Endodermal cell (in vitro differentiated cells): Measurements from ENCODE around the gene UNC5B. TPM values are rescaled to one million over a fixed set of nuclear protein-coding genes. Genes with fewer than 3 reads are reported as not detected.
A peak's percentile ranks its signal among the peaks of the same experiment; 100 is the strongest.

ENCODE experiments used
- DNase-seq: peaks from one replicate; pipeline ENCODE4 v3.0.0-alpha.2; 2017
- H3K27ac ChIP-seq: 2 replicates; pipeline ENCODE4 v1.5.1; 2013; ENCODE audit warnings: mild to moderate bottlenecking, low read depth, low read length, moderate library complexity
- H3K27me3 ChIP-seq: 2 replicates; pipeline ENCODE4 v1.6.1; 2013; ENCODE audit warnings: mild to moderate bottlenecking, low read length, moderate library complexity; ENCODE audit not compliant: insufficient read depth, control insufficient read depth, poor library complexity, severe bottlenecking
- H3K36me3 ChIP-seq: 2 replicates; pipeline ENCODE4 v1.7.0; 2013; ENCODE audit warnings: mild to moderate bottlenecking, low read length, moderate library complexity; ENCODE audit not compliant: control insufficient read depth, insufficient read depth
- H3K4me1 ChIP-seq: one replicate; pipeline ENCODE4 v1.7.0; 2013; ENCODE audit warnings: low read length; ENCODE audit not compliant: control insufficient read depth, insufficient read depth
- H3K4me3 ChIP-seq: 2 replicates; pipeline ENCODE4 v1.5.1; 2013; ENCODE audit warnings: mild to moderate bottlenecking, low read length, moderate library complexity
- H3K9ac ChIP-seq: 2 replicates; pipeline ENCODE4 v1.6.1; 2013; ENCODE audit warnings: mild to moderate bottlenecking, low read length, moderate library complexity; ENCODE audit not compliant: poor library complexity, severe bottlenecking; ENCODE audit errors: extremely low read depth
- H3K9me3 ChIP-seq: 2 replicates; pipeline ENCODE4 v1.6.1; 2013; ENCODE audit warnings: mild to moderate bottlenecking, low read length, moderate library complexity; ENCODE audit not compliant: control insufficient read depth
- H3K27ac Mint-ChIP-seq: 2 replicates; pipeline ENCODE4 v1.8.0; 2020; ENCODE audit warnings: mixed read lengths
- H3K27me3 Mint-ChIP-seq: 2 replicates; pipeline ENCODE4 v1.8.0; 2021; ENCODE audit warnings: mild to moderate bottlenecking, mixed read lengths; ENCODE audit not compliant: insufficient read depth
- H3K36me3 Mint-ChIP-seq: 2 replicates; pipeline ENCODE4 v1.8.0; 2020; ENCODE audit warnings: low read depth, mixed read lengths
- H3K4me1 Mint-ChIP-seq: 2 replicates; pipeline ENCODE4 v1.8.0; 2020; ENCODE audit warnings: mixed read lengths
- H3K4me3 Mint-ChIP-seq: 2 replicates; pipeline ENCODE4 v1.8.0; 2020; ENCODE audit warnings: mild to moderate bottlenecking, moderate library complexity, mixed read lengths
- H3K9me3 Mint-ChIP-seq: 2 replicates; pipeline ENCODE4 v1.8.0; 2020; ENCODE audit warnings: mild to moderate bottlenecking, mixed read lengths
- CTCF ChIP-seq: fragments of 200-600 bp; sonication (generic); conservative IDR thresholded peaks from 2 replicates; pipeline ENCODE4 v1.5.0; 2021; ENCODE audit warnings: antibody characterized with exemption, mild to moderate bottlenecking
- WGBS, 2 experiments: methylation state at CpG; one replicate each; pipeline versions ENCODE4 v1.1.5 to v1.1.7; 2013; ENCODE audit warnings: missing lambda C conversion rate in 2 of 2, mixed read lengths in 1 of 2; ENCODE audit not compliant: insufficient coverage in 1 of 2, insufficient read length in 1 of 2; 5-methylcytosine and 5-hydroxymethylcytosine counted together
- total RNA-seq, 2 donors: library from RNA; stranded (reverse); fragmentation: NEBNext Ultra II Directional in 1 of 2; extraction: Animal tissue kit (Norgen Biotek cat#: 25700) in 1 of 2; gene quantifications; 2 replicates in 1 of 2; 3 replicates in 1 of 2; pipeline ENCODE4 v1.2.1, GENCODE V29; 2021

UNC5B gene
- total RNA-seq, 2 donors from 2014 or later = 9.7 to 14.5 TPM

GRCh38 chr10:71255808-71256660, 43.7 kb downstream of the UNC5B start:
- no peak overlapping the region for H3K4me3 Mint-ChIP-seq

GRCh38 chr10:71256661-71257318, 44.4 kb downstream of the UNC5B start:
- no peak overlapping the region for H3K27ac ChIP-seq
- H3K4me3 ChIP-seq = no peak overlapping the region
- H3K9ac ChIP-seq = no peak overlapping the region
- no peaks in the 10 kb centered on the region for H3K9me3 ChIP-seq
- Mint-ChIP-seq H3K4me3 (no peak overlapping the region), H3K27me3 (no peaks in the 10 kb centered on the region), H3K9me3 (no peaks in the 10 kb centered on the region), H3K27ac (no peak overlapping the region), H3K4me1 (peaks cover 21% of the 10 kb centered on the region), H3K36me3 (no peaks in the 10 kb centered on the region)
- TF ChIP-seq CTCF = no peak
- 89 to 96% methylated on average over 4 to 8 of the region's 8 CpGs for WGBS, 2 experiments
- DNase-seq = no peak
- H3K27me3 ChIP-seq = no peaks in the 10 kb centered on the region
- peaks cover 9% of the 10 kb centered on the region for H3K4me1 ChIP-seq
- no peaks in the 10 kb centered on the region for H3K36me3 ChIP-seq

More at GRCh38 chr10:71255808-71256660, 43.7 kb downstream of the UNC5B start:
- Histone ChIP-seq H3K27ac (peak overlapping the region; percentile 53), H3K9ac (no peak overlapping the region), H3K4me1 (peaks cover 9% of the 10 kb centered on the region), H3K36me3 (no peaks in the 10 kb centered on the region), H3K9me3 (no peaks in the 10 kb centered on the region), H3K4me3 (no peak overlapping the region), H3K27me3 (no peaks in the 10 kb centered on the region)
- 71 to 90% methylated on average over 11 to 17 of the region's 17 CpGs for WGBS, 2 experiments
- H3K36me3 Mint-ChIP-seq = no peaks in the 10 kb centered on the region
- no peak overlapping the region for H3K27ac Mint-ChIP-seq
- H3K4me1 Mint-ChIP-seq = peaks cover 21% of the 10 kb centered on the region
- H3K9me3 Mint-ChIP-seq = no peaks in the 10 kb centered on the region
- no peak for TF ChIP-seq CTCF
- no peak for DNase-seq
- H3K27me3 Mint-ChIP-seq = no peaks in the 10 kb centered on the region

GRCh38 chr10:71257319-71257997, 45.1 kb downstream of the UNC5B start:
- no peak for TF ChIP-seq CTCF
- H3K4me1 ChIP-seq = peaks cover 9% of the 10 kb centered on the region
- 83 to 90% methylated on average over 1 to 11 of the region's 11 CpGs for WGBS, 2 experiments
- H3K36me3 ChIP-seq = no peaks in the 10 kb centered on the region
- H3K9ac ChIP-seq = no peak overlapping the region
- no peak overlapping the region for H3K27ac ChIP-seq
- no peaks in the 10 kb centered on the region for H3K9me3 ChIP-seq
- peaks cover 21% of the 10 kb centered on the region for H3K4me1 Mint-ChIP-seq
- H3K9me3 Mint-ChIP-seq = no peaks in the 10 kb centered on the region
- no peak overlapping the region for H3K27ac Mint-ChIP-seq
- H3K36me3 Mint-ChIP-seq = no peaks in the 10 kb centered on the region
- no peak overlapping the region for H3K4me3 Mint-ChIP-seq
- no peaks in the 10 kb centered on the region for H3K27me3 ChIP-seq
- DNase-seq = no peak
- H3K4me3 ChIP-seq = no peak overlapping the region
- H3K27me3 Mint-ChIP-seq = no peaks in the 10 kb centered on the region
